ENCODE data around the gene PDLIM7.

The PDLIM7 gene

DNA sequence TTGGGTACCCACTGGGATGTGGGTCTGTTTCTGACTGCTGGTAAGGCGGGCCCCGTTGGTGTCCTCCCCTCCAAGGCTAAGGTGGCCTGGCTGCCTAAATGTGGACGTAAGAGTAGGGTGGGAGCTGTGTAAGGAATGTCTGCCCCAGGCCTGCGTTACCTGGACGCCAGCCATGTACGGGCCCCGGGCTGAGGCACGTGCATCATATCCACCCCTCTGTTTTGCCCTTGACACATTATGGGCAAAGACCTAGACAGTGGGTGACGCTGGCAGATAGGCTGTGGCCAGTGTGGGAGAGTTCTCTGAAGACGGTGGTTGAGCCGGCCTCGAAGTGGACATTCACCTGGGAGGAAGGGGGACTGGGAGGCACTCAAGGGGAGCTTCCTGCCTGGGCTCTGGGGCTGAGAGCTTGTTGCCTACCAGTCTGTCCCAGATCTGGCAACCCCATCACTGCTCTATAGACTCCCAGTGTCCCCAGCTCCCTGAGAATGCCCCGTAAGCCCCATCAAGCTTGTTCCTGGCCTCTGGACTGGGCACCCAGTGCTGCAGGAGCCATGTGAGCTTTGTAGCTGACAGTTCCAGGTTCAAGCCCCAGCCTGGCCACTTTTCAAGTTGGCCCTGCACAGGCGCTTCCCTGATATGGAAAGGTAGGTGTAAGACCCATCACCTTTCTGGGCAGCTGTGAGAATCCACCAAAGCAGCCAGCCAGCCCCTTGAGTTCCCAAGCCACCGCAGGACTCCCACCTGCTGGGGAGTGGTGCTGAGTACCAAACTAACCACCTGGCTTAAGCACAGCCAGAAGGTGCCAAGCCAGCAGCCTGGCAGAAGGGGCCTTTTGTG lies 54.0 kb downstream of the PDLIM7 start:
- no peak for DNase-seq (ENCODE audit: low spot score)

DNA sequence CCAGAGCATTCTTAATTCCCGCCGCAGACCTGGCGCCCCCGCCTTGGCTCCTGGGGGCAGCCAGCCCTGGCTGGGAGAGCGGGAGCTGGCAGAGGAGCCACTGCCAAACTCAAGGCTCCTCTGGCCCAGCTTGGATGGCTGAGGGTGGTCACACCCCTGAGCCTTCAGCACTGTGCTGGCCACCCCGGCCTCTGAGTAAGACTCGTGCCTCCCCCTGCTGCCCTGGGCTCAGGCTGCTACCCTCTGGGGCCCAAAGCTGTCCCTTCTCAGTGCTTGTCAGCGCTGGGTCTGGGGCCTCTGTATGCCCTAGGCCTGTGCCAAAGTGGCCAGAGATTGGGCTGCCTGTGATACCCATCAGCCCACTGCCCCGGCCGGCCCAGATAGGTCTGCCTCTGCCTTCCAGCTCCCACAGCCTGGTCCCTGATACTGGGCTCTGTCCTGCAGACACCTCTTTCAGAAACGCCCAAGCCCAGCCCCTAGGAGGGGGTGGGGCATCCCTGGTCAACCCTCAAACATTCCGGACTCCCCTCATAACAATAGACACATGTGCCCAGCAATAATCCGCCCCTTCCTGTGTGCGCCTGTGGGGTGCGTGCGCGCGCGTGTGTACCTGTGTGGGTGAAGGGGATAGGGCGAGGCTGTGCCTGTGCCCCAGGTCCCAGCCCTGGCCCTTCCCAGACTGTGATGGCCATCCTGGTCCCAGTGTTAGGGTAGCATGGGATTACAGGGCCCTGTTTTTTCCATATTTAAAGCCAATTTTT lies 55.2 kb downstream of the PDLIM7 start:
- DNase-seq (ENCODE audit: low spot score): no peak

DNA sequence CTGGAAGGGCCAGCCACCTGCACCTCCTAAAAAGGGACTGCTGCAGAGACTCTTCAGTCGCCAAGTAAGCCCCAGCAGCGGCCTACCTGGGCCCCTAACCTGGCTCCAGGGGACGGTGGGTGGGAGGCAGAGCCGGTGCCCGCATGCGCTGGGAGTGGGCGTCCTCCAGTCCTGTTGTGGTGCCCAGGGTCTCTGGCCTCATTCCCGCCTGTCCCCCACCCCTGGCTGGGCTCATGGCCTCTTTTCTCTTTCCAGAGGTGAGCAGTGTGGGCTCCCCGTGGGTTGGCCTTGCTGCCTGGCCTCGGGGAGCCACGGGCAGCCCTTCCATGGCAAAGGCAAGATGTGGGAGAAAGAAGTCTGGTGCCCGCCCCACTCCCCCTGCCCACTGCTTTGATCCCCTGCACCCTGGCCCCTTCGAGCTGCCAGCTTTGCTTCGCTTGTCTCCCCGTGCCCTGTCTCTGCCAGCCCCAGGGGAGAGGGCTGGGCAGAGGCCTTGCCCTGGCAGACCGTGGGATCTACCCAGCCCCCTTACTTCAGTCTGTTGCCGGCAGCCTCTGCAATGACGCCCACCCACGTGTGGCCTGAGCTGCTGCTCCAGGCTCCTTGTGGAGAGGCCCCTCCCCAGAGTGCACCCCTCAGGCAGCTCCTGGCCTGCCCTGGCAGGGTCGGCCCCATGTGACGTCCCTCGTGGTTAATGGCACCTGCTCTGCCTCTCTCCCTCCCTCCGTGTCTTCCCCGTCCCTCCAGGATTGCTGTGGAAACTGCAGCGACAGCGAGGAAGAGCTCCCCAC lies 56.2 kb downstream of the PDLIM7 start:
- DNase-seq (ENCODE audit: low spot score): no peak

DNA sequence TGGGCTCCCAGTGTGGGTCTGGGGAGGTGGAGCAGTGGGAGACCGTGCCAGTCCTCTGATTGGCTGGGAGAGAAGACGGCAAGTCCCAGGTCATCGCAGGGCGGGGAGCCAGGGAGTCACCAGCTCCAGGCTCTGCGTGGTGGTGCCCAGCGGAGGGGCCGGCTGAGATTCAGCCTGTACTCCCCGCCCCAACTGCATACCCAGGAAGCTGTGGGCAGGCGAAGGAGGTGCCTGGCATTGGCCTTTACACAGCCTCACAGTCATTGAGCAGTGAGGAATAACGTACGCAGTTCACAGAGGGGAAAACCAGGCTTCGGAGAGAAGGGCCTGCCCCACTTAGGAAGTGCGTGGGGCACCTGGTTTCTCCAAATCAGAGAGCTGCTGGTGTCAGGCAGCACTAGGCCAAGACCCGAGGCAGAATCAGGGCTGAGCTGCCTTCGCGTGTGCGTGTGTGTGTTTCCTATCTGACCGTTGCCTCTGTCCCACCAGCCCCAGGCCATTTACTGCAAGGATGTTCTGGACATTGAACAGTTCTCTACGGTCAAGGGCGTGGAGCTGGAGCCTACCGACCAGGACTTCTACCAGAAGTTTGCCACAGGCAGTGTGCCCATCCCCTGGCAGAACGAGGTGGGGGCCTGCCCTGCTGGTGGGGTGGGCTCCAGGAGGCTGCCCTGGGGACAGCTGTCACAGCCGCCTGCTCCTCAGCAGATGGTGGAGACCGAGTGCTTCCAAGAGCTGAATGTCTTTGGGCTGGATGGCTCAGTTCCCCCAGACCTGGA lies 57.0 kb downstream of the PDLIM7 start:
- DNase-seq (ENCODE audit: low spot score): no peak

DNA sequence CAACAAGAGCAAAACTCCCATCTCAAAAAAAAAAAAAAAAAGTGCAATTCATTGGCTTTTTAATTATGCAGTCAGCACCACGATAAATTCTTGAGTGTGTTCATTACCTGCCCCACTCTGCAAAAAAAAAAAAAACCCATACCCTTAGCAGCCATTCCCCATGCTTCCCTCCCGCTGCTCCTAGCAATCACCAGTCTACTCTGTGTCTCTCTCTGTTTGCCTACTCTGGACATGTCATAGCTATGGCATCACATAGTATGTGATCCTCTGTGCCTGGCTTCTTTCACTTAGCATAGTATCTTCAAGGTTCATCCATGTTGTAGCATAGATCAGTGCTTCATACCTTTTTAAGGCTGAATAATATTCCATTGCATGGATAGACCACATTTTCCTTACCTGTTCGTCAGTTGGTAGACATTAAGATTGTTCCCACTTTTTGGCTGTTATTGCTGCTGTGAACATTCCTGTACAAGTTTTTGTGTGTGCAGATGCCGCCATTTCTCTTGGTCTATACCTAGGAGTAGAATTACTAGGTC lies 57.8 kb downstream of the PDLIM7 start:
- no peak for DNase-seq (ENCODE audit: low spot score)

DNA sequence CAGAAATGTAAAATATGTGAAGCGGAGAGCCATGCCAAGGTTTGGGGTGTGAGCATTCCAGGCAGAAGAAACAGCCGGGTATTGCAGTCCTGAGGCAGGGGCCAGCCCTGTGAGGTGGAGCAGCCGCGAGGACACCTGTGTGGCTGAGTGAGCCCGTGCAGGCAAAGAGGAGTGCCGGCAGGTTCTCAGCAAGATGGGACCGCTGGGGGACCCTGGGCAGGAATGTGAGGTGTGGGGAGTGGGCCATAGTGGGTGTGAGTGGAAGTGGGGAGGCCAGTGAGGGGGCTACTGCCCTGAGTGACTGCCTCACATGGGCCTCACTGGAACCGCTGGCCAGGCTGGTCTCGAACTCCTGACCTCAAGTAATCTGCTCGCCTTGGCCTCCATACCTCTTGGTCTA lies 58.9 kb downstream of the PDLIM7 start:
- DNase-seq (ENCODE audit: low spot score): no peak

DNA sequence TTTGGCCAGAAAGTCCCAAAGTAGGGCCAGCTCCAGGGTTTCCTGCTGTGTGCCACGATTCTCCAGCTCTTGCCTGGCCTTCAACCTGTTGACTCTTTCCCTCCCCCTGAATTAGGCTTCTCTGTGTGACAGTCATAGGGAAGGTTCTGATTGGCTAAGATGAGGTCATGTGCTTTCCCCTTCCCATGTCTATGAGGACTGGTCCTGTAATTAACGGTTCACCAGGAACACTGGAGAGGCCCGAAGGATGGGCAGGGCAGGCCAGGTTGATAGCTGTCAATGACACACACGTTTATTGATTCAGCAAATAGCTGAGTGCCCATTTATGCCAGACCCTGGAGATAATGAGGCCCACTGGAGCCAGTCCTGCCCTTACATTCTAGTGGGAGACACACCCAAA lies 59.8 kb downstream of the PDLIM7 start:
- no peak for DNase-seq (ENCODE audit: low spot score)

DNA sequence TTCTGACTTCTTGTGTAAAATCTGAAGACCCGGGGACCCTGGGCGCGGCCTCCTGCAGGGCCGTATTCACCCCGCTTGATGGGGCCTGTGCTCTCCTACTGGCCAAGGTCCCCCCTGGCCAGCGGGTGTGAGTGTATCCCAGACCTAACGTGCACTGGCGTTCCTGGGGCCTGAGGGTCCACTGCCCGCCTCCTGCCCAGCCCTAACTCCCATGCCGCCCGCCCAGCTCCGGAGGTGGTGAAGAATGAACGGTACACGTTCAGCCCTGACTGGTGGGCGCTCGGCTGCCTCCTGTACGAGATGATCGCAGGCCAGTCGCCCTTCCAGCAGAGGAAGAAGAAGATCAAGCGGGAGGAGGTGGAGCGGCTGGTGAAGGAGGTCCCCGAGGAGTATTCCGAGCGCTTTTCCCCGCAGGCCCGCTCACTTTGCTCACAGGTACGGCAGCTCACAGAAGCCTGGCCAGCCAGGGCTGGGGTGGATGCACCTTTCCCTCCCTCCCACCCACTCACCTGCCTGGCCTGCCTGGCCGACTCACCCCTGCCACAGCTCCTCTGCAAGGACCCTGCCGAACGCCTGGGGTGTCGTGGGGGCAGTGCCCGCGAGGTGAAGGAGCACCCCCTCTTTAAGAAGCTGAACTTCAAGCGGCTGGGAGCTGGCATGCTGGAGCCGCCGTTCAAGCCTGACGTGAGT lies 61.4 kb downstream of the PDLIM7 start:
- DNase-seq (ENCODE audit: low spot score): no peak

DNA sequence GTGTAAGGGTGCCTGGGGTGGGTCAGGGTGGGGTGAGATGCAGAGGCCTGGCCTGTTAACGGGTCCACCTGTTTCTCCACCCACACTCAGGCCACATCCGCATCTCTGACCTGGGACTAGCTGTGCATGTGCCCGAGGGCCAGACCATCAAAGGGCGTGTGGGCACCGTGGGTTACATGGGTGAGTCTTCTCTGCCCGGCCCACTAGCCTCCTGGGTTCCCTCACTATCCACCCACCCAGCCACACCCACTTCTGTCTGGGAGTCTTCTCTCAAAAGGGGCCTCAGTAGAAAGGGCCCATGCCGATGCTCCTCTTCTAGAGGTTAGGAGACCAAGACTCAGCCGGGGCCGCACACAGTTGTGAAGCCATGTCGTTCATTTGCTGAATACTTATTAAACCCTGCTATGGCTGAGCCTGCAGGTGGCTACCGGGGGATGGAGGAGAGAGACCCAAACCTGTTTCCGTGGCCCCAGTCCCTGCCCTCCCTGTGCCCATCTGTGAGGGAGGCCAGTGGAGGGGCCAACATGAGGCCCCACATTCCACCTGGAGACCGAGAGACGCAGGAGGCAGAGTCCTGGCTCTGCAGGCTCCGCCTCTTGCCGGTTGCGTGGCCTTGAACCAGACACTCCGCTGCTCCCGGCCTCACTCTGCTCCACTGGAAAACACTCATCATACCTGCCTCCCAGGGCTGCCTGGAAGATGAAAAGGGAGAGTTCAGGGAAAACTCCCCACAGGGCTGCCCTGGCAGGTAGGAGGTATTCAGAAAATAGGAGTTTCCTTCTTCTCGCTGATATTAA lies 62.3 kb downstream of the PDLIM7 start:
- DNase-seq (ENCODE audit: low spot score): no peak

DNA sequence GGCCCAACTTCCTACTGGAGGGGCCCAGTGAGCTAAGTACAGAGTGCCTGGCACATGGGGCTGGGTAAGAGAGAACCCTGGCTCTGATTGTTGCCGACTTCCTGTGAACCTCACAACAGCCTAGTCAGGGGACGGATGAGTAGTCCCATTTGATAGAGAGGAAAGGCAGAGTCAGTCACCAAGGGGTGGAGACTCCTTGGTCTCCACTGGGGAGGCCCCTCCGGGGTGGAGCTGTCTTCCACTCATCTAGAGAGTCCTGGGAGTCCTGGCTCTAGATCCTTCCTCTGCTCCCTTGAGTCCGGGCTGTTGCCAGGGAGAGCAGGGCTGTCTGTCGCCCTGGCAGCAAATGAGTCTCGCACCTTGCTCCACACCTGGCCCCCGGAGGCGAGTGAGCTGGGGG lies 63.0 kb downstream of the PDLIM7 start:
- no peak for DNase-seq (ENCODE audit: low spot score)

DNA sequence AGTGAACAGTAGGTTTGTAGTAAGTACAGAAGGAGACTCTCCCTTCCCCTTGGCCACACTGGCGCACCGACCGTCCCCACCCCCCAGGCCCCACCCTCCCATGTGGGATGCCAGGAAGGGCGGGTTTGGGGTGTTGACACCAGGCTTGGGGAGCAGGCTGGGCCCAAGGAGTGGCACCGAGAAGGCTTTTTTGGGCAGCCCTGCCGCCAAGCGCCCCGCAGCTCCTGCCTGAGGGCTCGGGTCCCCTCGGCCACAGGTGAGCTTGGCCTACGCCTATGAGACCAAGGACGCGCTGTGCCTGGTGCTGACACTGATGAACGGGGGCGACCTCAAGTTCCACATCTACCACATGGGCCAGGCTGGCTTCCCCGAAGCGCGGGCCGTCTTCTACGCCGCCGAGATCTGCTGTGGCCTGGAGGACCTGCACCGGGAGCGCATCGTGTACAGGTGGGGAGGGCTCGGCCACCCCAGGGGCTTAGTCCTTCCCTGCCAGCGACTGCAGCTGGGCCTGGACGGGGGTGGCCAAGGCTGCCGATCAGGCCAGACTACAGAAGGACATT lies 63.7 kb downstream of the PDLIM7 start:
- DNase-seq (ENCODE audit: low spot score): no peak
